ENCODE measurements around the gene FTH1. TPM values are rescaled to one million over a fixed set of nuclear protein-coding genes. Genes with fewer than 3 reads are reported as not detected.

The FTH1 gene
- total RNA-seq, 2 donors from 2014 or later, result 2,265 to 2,787 TPM

DNA sequence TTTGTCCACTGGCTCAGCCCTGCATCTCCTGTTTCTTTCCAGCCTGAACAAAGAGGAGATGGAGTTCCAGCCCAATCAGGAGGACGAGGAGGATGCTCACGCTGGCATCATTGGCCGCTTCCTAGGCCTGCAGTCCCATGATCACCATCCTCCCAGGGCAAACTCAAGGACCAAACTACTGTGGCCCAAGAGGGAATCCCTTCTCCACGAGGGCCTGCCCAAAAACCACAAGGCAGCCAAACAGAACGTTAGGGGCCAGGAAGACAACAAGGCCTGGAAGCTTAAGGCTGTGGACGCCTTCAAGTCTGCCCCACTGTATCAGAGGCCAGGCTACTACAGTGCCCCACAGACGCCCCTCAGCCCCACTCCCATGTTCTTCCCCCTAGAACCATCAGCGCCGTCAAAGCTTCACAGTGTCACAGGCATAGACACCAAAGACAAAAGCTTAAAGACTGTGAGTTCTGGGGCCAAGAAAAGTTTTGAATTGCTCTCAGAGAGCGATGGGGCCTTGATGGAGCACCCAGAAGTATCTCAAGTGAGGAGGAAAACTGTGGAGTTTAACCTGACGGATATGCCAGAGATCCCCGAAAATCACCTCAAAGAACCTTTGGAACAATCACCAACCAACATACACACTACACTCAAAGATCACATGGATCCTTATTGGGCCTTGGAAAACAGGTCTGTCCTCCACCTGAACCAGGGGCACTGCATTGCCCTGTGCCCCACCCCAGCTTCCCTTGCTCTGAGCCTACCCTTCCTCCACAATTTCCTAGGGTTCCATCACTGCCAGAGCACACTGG, 5.0 kb downstream of the FTH1 start:
- Histone ChIP-seq H3K27me3 (no peaks in the 10 kb centered on the region), H3K27ac (peak overlapping the region; percentile 99 to 100), H3K4me3 (no peak overlapping the region), H3K9me3 (no peaks in the 10 kb centered on the region), H3K4me1 (peaks cover 0 to 53% of the 10 kb centered on the region in 2 donors), H3K36me3 (peaks cover 45% of the 10 kb centered on the region)
- DNase-seq (ENCODE audit: low spot score), result peak; percentile 68
- TF ChIP-seq, protein P1, sequence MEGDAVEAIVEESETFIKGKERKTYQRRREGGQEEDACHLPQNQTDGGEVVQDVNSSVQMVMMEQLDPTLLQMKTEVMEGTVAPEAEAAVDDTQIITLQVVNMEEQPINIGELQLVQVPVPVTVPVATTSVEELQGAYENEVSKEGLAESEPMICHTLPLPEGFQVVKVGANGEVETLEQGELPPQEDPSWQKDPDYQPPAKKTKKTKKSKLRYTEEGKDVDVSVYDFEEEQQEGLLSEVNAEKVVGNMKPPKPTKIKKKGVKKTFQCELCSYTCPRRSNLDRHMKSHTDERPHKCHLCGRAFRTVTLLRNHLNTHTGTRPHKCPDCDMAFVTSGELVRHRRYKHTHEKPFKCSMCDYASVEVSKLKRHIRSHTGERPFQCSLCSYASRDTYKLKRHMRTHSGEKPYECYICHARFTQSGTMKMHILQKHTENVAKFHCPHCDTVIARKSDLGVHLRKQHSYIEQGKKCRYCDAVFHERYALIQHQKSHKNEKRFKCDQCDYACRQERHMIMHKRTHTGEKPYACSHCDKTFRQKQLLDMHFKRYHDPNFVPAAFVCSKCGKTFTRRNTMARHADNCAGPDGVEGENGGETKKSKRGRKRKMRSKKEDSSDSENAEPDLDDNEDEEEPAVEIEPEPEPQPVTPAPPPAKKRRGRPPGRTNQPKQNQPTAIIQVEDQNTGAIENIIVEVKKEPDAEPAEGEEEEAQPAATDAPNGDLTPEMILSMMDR (IDR thresholded peaks at IDR 0.05), result no peak

GRCh38 chr11:61961570-61962212, 5.7 kb downstream of the FTH1 start:
- Histone ChIP-seq H3K4me3 (no peak overlapping the region), H3K27me3 (no peaks in the 10 kb centered on the region), H3K4me1 (peaks cover 0 to 53% of the 10 kb centered on the region in 2 donors), H3K27ac (peak overlapping the region; percentile 99 to 100), H3K36me3 (peaks cover 47% of the 10 kb centered on the region), H3K9me3 (no peaks in the 10 kb centered on the region)
- DNase-seq (ENCODE audit: low spot score), result peak; percentile 90
- TF ChIP-seq, protein P1 (IDR thresholded peaks at IDR 0.05), result no peak

- Histone ChIP-seq H3K4me3 (no peak overlapping the region), H3K9me3 (no peaks in the 10 kb centered on the region), H3K27ac (peak overlapping the region; percentile 99 to 100), H3K4me1 (peaks cover 0 to 63% of the 10 kb centered on the region in 2 donors), H3K27me3 (no peaks in the 10 kb centered on the region), H3K36me3 (peaks cover 38% of the 10 kb centered on the region)
- DNase-seq (ENCODE audit: low spot score), result peak; percentile 58
- TF ChIP-seq, protein P1 (IDR thresholded peaks at IDR 0.05), result no peak
These were observed 6.9 kb downstream of the FTH1 start for GRCh38 chr11:61960532-61960931.

DNA sequence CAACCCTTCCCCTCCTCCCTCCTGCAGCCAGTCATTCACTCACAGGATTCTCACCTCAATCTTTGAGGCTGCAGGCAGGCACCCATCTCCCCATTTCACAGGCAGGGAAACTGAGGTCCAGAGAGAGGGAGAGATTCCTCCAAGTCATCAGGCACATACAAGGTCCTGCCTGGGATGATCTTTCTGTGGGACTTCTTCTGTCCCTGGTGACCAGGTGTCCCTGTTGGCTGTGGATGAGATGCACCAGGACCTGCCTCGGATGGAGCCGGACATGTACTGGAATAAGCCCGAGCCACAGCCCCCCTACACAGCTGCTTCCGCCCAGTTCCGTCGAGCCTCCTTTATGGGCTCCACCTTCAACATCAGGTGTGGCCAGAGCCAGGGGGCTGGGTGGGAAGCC, 7.8 kb downstream of the FTH1 start:
- TF ChIP-seq, protein P1 (IDR thresholded peaks at IDR 0.05), result no peak
- peaks cover 0 to 63% of the 10 kb centered on the region in 2 donors for H3K4me1 ChIP-seq
- peak; percentile 56 for DNase-seq (ENCODE audit: low spot score)
- peak overlapping the region in 1 of 2 donors; percentile 99 for H3K27ac ChIP-seq
- no peaks in the 10 kb centered on the region for H3K27me3 ChIP-seq
- peaks cover 29% of the 10 kb centered on the region for H3K36me3 ChIP-seq
- no peaks in the 10 kb centered on the region for H3K9me3 ChIP-seq
- no peak overlapping the region for H3K4me3 ChIP-seq

- no peak overlapping the region for H3K4me3 ChIP-seq
- TF ChIP-seq, protein P1 (IDR thresholded peaks at IDR 0.05), result no peak
- peaks cover 0 to 62% of the 10 kb centered on the region in 2 donors for H3K4me1 ChIP-seq
- no peaks in the 10 kb centered on the region for H3K9me3 ChIP-seq
- H3K36me3 ChIP-seq, result peaks cover 24% of the 10 kb centered on the region
- DNase-seq (ENCODE audit: low spot score), result no peak
- H3K27ac ChIP-seq, result no peak overlapping the region
- no peaks in the 10 kb centered on the region for H3K27me3 ChIP-seq
These were observed 8.3 kb downstream of the FTH1 start for GRCh38 chr11:61959114-61959513.
